MM.1S (cell line): Measurements from ENCODE around the gene TSPAN32.

ENCODE experiments used
- DNase-seq: peaks from one replicate; pipeline ENCODE4 v3.0.0-alpha.2; 2015
- H2AFZ ChIP-seq: fragments of 300-600 bp; sonication (generic); 2 replicates; pipeline ENCODE4 v1.6.0; 2016; ENCODE audit warnings: antibody characterized with exemption, low read length
- H3F3A ChIP-seq: fragments of 300-600 bp; sonication (generic); 2 replicates; pipeline ENCODE4 v1.6.1; 2016; ENCODE audit warnings: mild to moderate bottlenecking, antibody characterized with exemption, low read length, moderate library complexity, mixed read lengths; ENCODE audit not compliant: insufficient read depth
- H3K27ac ChIP-seq: fragments of 300-600 bp; sonication (generic); 2 replicates; pipeline ENCODE4 v1.5.1; 2016; ENCODE audit warnings: mild to moderate bottlenecking, low read length
- H3K27me3 ChIP-seq: fragments of 300-600 bp; sonication (generic); replicated peaks from 2 replicates; pipeline ENCODE4 v1.6.0; 2016; ENCODE audit warnings: low read length; ENCODE audit not compliant: insufficient read depth
- H3K36me3 ChIP-seq: fragments of 300-600 bp; sonication (generic); replicated peaks from 2 replicates; pipeline ENCODE4 v1.6.1; 2016; ENCODE audit warnings: mild to moderate bottlenecking, low read length, mixed read lengths; ENCODE audit not compliant: insufficient read depth
- H3K4me1 ChIP-seq: fragments of 300-600 bp; sonication (generic); 2 replicates; pipeline ENCODE4 v1.6.1; 2016; ENCODE audit warnings: low read length, mixed read lengths
- H3K4me2 ChIP-seq: fragments of 300-600 bp; sonication (generic); 2 replicates; pipeline ENCODE4 v1.6.0; 2016; ENCODE audit warnings: low read depth, low read length
- H3K4me3 ChIP-seq: fragments of 300-600 bp; sonication (generic); 2 replicates; pipeline ENCODE4 v1.5.1; 2016; ENCODE audit warnings: low read length, mixed read lengths
- H3K79me2 ChIP-seq: fragments of 300-600 bp; sonication (generic); 2 replicates; pipeline ENCODE4 v1.6.1; 2016; ENCODE audit warnings: mixed run types, low read length, mixed read lengths
- H3K9ac ChIP-seq: fragments of 300-600 bp; sonication (generic); 2 replicates; pipeline ENCODE4 v1.6.1; 2016; ENCODE audit warnings: low read length, mixed read lengths
- H3K9me2 ChIP-seq: fragments of 300-600 bp; sonication (generic); replicated peaks from 2 replicates; pipeline ENCODE4 v1.6.1; 2016; ENCODE audit warnings: mild to moderate bottlenecking, low read length, mixed read lengths; ENCODE audit not compliant: insufficient read depth
- H3K9me3 ChIP-seq: fragments of 300-600 bp; sonication (generic); replicated peaks from 2 replicates; pipeline ENCODE4 v1.6.1; 2016; ENCODE audit warnings: mild to moderate bottlenecking, low read length, mixed read lengths; ENCODE audit not compliant: insufficient read depth
- H4K20me1 ChIP-seq: fragments of 300-600 bp; sonication (generic); 2 replicates; pipeline ENCODE4 v1.6.1; 2016; ENCODE audit warnings: mild to moderate bottlenecking, low read length, moderate library complexity, mixed read lengths; ENCODE audit not compliant: insufficient read depth
- EZH2 ChIP-seq: fragments of 300-600 bp; sonication (generic); optimal IDR thresholded peaks from 2 replicates; pipeline ENCODE3; 2017; ENCODE audit warnings: low read depth, mild to moderate bottlenecking, antibody characterized with exemption, low read length, mixed read lengths
- EZH2phosphoT487 ChIP-seq: fragments of 300-600 bp; sonication (generic); IDR thresholded peaks from 2 replicates; pipeline ENCODE4 v1.6.1; 2018; ENCODE audit warnings: antibody characterized with exemption, low read length
- TF ChIP-seq, protein P1 (sequence below): fragments of 300-600 bp; sonication (generic); IDR thresholded peaks from 2 replicates; pipeline ENCODE4 v1.5.1; 2016; ENCODE audit warnings: antibody characterized with exemption, low read length, mixed read lengths

The TSPAN32 gene

DNA sequence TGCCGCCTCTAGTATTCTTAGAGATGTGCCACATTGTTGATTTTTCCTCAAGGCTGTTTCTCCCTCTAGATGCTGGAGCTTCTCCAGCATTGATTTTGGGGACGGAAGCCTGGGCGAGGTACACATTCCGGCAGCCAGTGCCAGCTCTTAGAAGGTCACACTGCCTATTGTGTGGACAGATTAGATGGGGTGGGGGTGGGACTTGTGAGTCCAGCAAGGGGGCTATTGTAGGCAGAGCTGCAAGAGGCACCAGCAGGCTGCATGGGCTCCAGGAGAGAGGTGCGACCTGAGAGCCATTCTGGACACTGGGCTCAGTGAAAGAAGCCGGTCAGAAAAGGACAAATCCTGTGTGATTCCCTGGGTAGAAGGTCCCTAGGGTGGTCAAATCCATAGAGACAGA lies 12.5 kb upstream of the TSPAN32 start:
- Histone ChIP-seq H3K27ac (no peak overlapping the region), H3K4me1 (no peaks in the 10 kb centered on the region), H3K9me2 (no peaks in the 10 kb centered on the region), H2AFZ (no peak overlapping the region), H4K20me1 (no peaks in the 10 kb centered on the region), H3K9me3 (no peaks in the 10 kb centered on the region), H3F3A (no peaks in the 10 kb centered on the region), H3K79me2 (no peaks in the 10 kb centered on the region), H3K4me3 (no peak overlapping the region), H3K27me3 (peaks cover 78% of the 10 kb centered on the region), H3K9ac (no peak overlapping the region), H3K4me2 (no peak overlapping the region), H3K36me3 (no peaks in the 10 kb centered on the region)
- no peak for DNase-seq
- TF ChIP-seq EZH2, result no peak
- no peak for TF ChIP-seq EZH2phosphoT487
- TF ChIP-seq, protein P1, sequence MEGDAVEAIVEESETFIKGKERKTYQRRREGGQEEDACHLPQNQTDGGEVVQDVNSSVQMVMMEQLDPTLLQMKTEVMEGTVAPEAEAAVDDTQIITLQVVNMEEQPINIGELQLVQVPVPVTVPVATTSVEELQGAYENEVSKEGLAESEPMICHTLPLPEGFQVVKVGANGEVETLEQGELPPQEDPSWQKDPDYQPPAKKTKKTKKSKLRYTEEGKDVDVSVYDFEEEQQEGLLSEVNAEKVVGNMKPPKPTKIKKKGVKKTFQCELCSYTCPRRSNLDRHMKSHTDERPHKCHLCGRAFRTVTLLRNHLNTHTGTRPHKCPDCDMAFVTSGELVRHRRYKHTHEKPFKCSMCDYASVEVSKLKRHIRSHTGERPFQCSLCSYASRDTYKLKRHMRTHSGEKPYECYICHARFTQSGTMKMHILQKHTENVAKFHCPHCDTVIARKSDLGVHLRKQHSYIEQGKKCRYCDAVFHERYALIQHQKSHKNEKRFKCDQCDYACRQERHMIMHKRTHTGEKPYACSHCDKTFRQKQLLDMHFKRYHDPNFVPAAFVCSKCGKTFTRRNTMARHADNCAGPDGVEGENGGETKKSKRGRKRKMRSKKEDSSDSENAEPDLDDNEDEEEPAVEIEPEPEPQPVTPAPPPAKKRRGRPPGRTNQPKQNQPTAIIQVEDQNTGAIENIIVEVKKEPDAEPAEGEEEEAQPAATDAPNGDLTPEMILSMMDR, result no peak

DNA sequence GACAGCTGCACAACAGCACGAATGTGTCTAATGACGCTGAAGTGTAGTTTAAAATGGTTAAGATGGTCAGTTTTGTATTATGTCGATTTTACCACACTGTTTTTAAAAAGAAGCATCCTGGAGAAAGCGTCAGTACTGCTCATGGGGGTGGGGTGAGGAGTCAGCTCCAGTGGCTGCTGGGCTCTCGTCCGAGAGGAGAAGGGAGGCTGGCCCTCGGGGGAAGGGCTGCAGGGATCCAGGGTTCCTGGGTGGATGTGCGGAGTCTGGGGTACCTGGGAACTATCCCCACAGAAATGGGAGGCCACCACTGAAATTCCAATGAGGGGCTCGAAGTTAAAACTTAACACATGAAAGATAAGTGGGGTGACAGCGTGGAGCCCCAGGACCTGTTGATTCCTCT lies 12.0 kb upstream of the TSPAN32 start:
- DNase-seq, result no peak
- Histone ChIP-seq H3F3A (no peaks in the 10 kb centered on the region), H3K9ac (no peak overlapping the region), H3K4me2 (no peak overlapping the region), H3K4me3 (no peak overlapping the region), H3K79me2 (no peaks in the 10 kb centered on the region), H3K27ac (no peak overlapping the region), H3K27me3 (peaks cover 78% of the 10 kb centered on the region), H3K9me3 (no peaks in the 10 kb centered on the region), H3K4me1 (no peaks in the 10 kb centered on the region), H3K36me3 (no peaks in the 10 kb centered on the region), H3K9me2 (no peaks in the 10 kb centered on the region), H2AFZ (no peak overlapping the region), H4K20me1 (no peaks in the 10 kb centered on the region)
- TF ChIP-seq EZH2, result no peak
- TF ChIP-seq, protein P1, result no peak
- TF ChIP-seq EZH2phosphoT487, result no peak

- DNase-seq, result no peak
- H3K79me2 ChIP-seq, result no peaks in the 10 kb centered on the region
- no peak overlapping the region for H3K4me3 ChIP-seq
- H3K4me1 ChIP-seq, result no peaks in the 10 kb centered on the region
- no peak overlapping the region for H3K27ac ChIP-seq
- H3K9me2 ChIP-seq, result no peaks in the 10 kb centered on the region
- no peak overlapping the region for H3K4me2 ChIP-seq
- no peak overlapping the region for H3K9ac ChIP-seq
- no peaks in the 10 kb centered on the region for H3K9me3 ChIP-seq
- peaks cover 78% of the 10 kb centered on the region for H3K27me3 ChIP-seq
- no peak overlapping the region for H2AFZ ChIP-seq
- no peaks in the 10 kb centered on the region for H3K36me3 ChIP-seq
- no peak for TF ChIP-seq EZH2phosphoT487
- TF ChIP-seq, protein P1, result no peak
- TF ChIP-seq EZH2, result no peak
- no peaks in the 10 kb centered on the region for H3F3A ChIP-seq
- H4K20me1 ChIP-seq, result no peaks in the 10 kb centered on the region
These were observed 11.4 kb upstream of the TSPAN32 start for GRCh38 chr11:2290351-2290841.
